ENCODE measurements around the gene PTPRG. TPM values are rescaled to one million over a fixed set of nuclear protein-coding genes. Genes with fewer than 3 reads are reported as not detected.

PTPRG gene
- total RNA-seq, 1 experiment from 2014 or later: 69.3 TPM

- Mint-ChIP-seq H3K27ac (peak overlapping the region in 1 of 3 experiments; percentile 69; a peak in 1 of 7 replicates), H3K4me1 (peaks cover 48 to 50% of the 10 kb centered on the region in 2 experiments), H3K27me3 (ENCODE audit: low read depth) (no peaks in the 10 kb centered on the region), H3K4me3 (no peak overlapping the region), H3K9me3 (no peaks in the 10 kb centered on the region), H3K36me3 (ENCODE audit: insufficient read depth in 1 of 3, low read depth in 3 of 3) (peaks cover 0 to 4% (median 0%) of the 10 kb centered on the region in 3 experiments; a peak in 3 of 7 replicates)
- no peak overlapping the region for H3K14ac ChIP-seq (ENCODE audit: insufficient read depth, low read length)
- no peaks in the 10 kb centered on the region for H3K9me3 ChIP-seq (ENCODE audit: control insufficient read depth, low read depth, low read length)
- H3K18ac ChIP-seq (ENCODE audit: insufficient read length, low read depth, low read length): no peak overlapping the region
- no peaks in the 10 kb centered on the region for H4K20me1 ChIP-seq (ENCODE audit: control insufficient read depth, insufficient read depth, insufficient read length)
- no peak overlapping the region for H2BK5ac ChIP-seq (ENCODE audit: insufficient read length, low read length)
- H3K27ac ChIP-seq (ENCODE audit: insufficient read length, low read depth, low read length): no peak overlapping the region
- no peak overlapping the region for H3T11ph ChIP-seq (ENCODE audit: low read length)
- H4K8ac ChIP-seq (replicated peaks; ENCODE audit: insufficient read length, low read depth, low read length): no peak overlapping the region
- H2AFZ ChIP-seq (ENCODE audit: low read length): no peak overlapping the region
- no peaks in the 10 kb centered on the region for H3K23me2 ChIP-seq (ENCODE audit: insufficient read length, low read depth, low read length, poor library complexity, severe bottlenecking)
- H2BK20ac ChIP-seq (ENCODE audit: low read depth, low read length, poor library complexity, severe bottlenecking): no peak overlapping the region
- no peak overlapping the region for H2AK5ac ChIP-seq (ENCODE audit: insufficient read length, low read length)
- no peaks in the 10 kb centered on the region for H3K27me3 ChIP-seq (ENCODE audit: insufficient read depth, low read length)
- peaks cover 9% of the 10 kb centered on the region; the same call in 1 of the 2 replicates for H3K4me1 ChIP-seq (ENCODE audit: insufficient read depth, low read length)
- peaks cover 23% of the 10 kb centered on the region for H3K79me2 ChIP-seq (ENCODE audit: insufficient read depth, low read length)
- WGBS (ENCODE audit: extremely low coverage, insufficient read length, low lambda C conversion rate): no CpG with 5 or more reads among the region's 6 CpGs
- H3K56ac ChIP-seq (ENCODE audit: insufficient read length, low read depth, low read length): no peak overlapping the region
- no peak overlapping the region for H3K23ac ChIP-seq (ENCODE audit: insufficient read length, low read depth, low read length)
- peaks cover 8% of the 10 kb centered on the region for H3K79me1 ChIP-seq (ENCODE audit: insufficient read depth, low read depth, low read length, poor library complexity, severe bottlenecking)
- no peak overlapping the region for H4K91ac ChIP-seq (ENCODE audit: insufficient read length, low read depth, low read length)
- no peak overlapping the region for H3K4me2 ChIP-seq (ENCODE audit: insufficient read depth, insufficient read length, low read length)
- H2BK15ac ChIP-seq (ENCODE audit: low read depth, low read length): no peak overlapping the region
- DNase-seq: no peak
- H4K5ac ChIP-seq (ENCODE audit: insufficient read length, low read depth, low read length): no peak overlapping the region
- H3K9ac ChIP-seq (ENCODE audit: extremely low read depth, insufficient read length, low read length): no peak overlapping the region
- TF ChIP-seq CTCF (conservative IDR thresholded peaks at IDR 0.05): no peak
- no peak overlapping the region for H3K4ac ChIP-seq (ENCODE audit: low read depth, low read length)
- no peak overlapping the region for H2BK12ac ChIP-seq (ENCODE audit: insufficient read length, low read depth, low read length)
- H2BK120ac ChIP-seq (ENCODE audit: low read depth, low read length, poor library complexity, severe bottlenecking): no peak overlapping the region
These were observed 210.6 kb downstream of the PTPRG start for GRCh38 chr3:61771976-61772375.
